ENCODE data around the gene CCDC51. TPM values are rescaled to one million over a fixed set of nuclear protein-coding genes. Genes with fewer than 3 reads are reported as not detected.

CCDC51 gene
- polyA plus RNA-seq, 3 donors = 28.7 to 32.9 (median 29.2) TPM

GRCh38 chr3:48422681-48423080, 17.2 kb downstream of the CCDC51 start:
- no peak for DNase-seq

GRCh38 chr3:48422272-48422671, 17.6 kb downstream of the CCDC51 start:
- no peak for DNase-seq

- no peak for DNase-seq
Measured at GRCh38 chr3:48420561-48420960, 19.4 kb downstream of the CCDC51 start.

- no peak for DNase-seq
Measured at GRCh38 chr3:48419597-48419996, 20.3 kb downstream of the CCDC51 start.

GRCh38 chr3:48419149-48419548, 20.8 kb downstream of the CCDC51 start:
- DNase-seq = no peak

- DNase-seq = no peak
Measured at GRCh38 chr3:48418651-48419050, 21.3 kb downstream of the CCDC51 start.

GRCh38 chr3:48418140-48418539, 21.8 kb downstream of the CCDC51 start:
- DNase-seq = no peak

GRCh38 chr3:48417529-48418108, 22.3 kb downstream of the CCDC51 start:
- DNase-seq = no peak

- DNase-seq = no peak
Measured at GRCh38 chr3:48416546-48416945, 23.4 kb downstream of the CCDC51 start.

- DNase-seq = no peak
Measured at GRCh38 chr3:48416091-48416505, 23.8 kb downstream of the CCDC51 start.

GRCh38 chr3:48415251-48415953, 24.5 kb downstream of the CCDC51 start:
- no peak for DNase-seq

GRCh38 chr3:48414376-48415250, 25.3 kb downstream of the CCDC51 start:
- DNase-seq = no peak

GRCh38 chr3:48413611-48414010, 26.3 kb downstream of the CCDC51 start:
- no peak for DNase-seq

GRCh38 chr3:48413086-48413485, 26.8 kb downstream of the CCDC51 start:
- DNase-seq = no peak

- DNase-seq = no peak
Measured at GRCh38 chr3:48412375-48413001, 27.4 kb downstream of the CCDC51 start.

GRCh38 chr3:48411606-48412374, 28.1 kb downstream of the CCDC51 start:
- no peak for DNase-seq

GRCh38 chr3:48411041-48411588, 28.8 kb downstream of the CCDC51 start:
- DNase-seq = no peak

GRCh38 chr3:48410205-48411040, 29.5 kb downstream of the CCDC51 start:
- no peak for DNase-seq

- DNase-seq = no peak
Measured at GRCh38 chr3:48409291-48410201, 30.4 kb downstream of the CCDC51 start.
